Measurements from ENCODE around the gene RNF225. TPM values are rescaled to one million over a fixed set of nuclear protein-coding genes. Genes with fewer than 3 reads are reported as not detected.

RNF225 gene
- total and polyA plus RNA-seq, 9 of the 15 experiments (the other 6 are each of a cell fraction or from before 2014, with no cell fraction given): 0.33 TPM; not detected in 8

DNA sequence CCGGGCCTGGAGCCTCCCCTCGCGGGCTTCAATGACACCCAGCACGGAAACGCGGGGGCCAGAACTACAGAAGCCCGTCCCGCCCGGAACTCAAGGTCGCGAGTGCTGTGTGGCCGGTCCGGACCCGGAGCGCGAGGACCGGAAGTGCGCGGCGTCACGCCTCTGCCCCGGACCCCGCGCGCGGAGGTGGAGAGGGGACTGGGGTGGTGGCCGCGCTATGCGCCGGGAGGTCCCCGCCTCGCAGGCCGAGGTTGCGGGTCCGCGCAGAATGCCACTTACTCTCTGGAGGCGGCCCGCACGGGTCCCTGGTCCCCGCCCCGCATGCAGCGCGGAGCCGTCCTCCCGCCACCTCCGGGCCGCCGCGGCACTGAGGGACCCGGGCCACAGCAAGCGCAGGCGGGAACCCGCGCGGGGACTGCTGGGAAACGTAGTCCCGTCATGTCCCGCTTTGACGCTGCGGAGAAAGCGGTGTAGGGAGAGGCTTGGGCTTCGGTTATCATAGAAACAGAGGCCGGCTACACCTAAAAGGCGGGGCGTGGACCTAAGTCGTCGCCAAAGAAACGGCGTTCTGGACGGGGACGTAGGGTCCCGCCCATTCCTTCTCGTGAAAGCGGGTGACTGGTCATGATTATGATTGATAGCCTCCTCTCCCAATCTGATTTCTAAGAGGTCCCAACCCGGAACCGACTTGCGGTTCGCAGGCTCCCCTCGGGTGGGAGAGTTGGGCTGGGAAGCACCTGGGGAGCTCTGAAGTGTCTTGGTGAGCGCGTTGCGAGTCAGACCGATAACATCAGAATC, 14.6 kb upstream of the RNF225 start, which contains the start of gene ZNF837 (continued):
- TF ChIP-seq, protein P1, sequence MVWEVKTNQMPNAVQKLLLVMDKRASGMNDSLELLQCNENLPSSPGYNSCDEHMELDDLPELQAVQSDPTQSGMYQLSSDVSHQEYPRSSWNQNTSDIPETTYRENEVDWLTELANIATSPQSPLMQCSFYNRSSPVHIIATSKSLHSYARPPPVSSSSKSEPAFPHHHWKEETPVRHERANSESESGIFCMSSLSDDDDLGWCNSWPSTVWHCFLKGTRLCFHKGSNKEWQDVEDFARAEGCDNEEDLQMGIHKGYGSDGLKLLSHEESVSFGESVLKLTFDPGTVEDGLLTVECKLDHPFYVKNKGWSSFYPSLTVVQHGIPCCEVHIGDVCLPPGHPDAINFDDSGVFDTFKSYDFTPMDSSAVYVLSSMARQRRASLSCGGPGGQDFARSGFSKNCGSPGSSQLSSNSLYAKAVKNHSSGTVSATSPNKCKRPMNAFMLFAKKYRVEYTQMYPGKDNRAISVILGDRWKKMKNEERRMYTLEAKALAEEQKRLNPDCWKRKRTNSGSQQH (CRISPR knock-in tag; IDR thresholded peaks at IDR 0.05): no peak
- TF ChIP-seq SRSF9 (IDR thresholded peaks at IDR 0.05; ENCODE audit: borderline replicate concordance, low read depth, low read length) (no peak), NFE2L1 (tag; IDR thresholded peaks at IDR 0.05; ENCODE audit: borderline replicate concordance, low read depth) (no peak), SNIP1 (IDR thresholded peaks at IDR 0.05; ENCODE audit: low read depth) (no peak), CSDE1 (IDR thresholded peaks at IDR 0.05) (peak in 1 of 2 experiments; percentile 98; a peak in 2 of 4 replicates), CBX1 (IDR thresholded peaks at IDR 0.05; ENCODE audit: low read depth) (peak; percentile 93), BACH1 (tag; IDR thresholded peaks at IDR 0.05) (no peak), CC2D1A (IDR thresholded peaks at IDR 0.05) (no peak), HMG20B (CRISPR knock-in tag; IDR thresholded peaks at IDR 0.05) (no peak), SRF (CRISPR knock-in tag; IDR thresholded peaks at IDR 0.05) (peak; percentile 6 to 69; a peak in 1 of 4 replicates)
- TF ChIP-seq, protein P2, sequence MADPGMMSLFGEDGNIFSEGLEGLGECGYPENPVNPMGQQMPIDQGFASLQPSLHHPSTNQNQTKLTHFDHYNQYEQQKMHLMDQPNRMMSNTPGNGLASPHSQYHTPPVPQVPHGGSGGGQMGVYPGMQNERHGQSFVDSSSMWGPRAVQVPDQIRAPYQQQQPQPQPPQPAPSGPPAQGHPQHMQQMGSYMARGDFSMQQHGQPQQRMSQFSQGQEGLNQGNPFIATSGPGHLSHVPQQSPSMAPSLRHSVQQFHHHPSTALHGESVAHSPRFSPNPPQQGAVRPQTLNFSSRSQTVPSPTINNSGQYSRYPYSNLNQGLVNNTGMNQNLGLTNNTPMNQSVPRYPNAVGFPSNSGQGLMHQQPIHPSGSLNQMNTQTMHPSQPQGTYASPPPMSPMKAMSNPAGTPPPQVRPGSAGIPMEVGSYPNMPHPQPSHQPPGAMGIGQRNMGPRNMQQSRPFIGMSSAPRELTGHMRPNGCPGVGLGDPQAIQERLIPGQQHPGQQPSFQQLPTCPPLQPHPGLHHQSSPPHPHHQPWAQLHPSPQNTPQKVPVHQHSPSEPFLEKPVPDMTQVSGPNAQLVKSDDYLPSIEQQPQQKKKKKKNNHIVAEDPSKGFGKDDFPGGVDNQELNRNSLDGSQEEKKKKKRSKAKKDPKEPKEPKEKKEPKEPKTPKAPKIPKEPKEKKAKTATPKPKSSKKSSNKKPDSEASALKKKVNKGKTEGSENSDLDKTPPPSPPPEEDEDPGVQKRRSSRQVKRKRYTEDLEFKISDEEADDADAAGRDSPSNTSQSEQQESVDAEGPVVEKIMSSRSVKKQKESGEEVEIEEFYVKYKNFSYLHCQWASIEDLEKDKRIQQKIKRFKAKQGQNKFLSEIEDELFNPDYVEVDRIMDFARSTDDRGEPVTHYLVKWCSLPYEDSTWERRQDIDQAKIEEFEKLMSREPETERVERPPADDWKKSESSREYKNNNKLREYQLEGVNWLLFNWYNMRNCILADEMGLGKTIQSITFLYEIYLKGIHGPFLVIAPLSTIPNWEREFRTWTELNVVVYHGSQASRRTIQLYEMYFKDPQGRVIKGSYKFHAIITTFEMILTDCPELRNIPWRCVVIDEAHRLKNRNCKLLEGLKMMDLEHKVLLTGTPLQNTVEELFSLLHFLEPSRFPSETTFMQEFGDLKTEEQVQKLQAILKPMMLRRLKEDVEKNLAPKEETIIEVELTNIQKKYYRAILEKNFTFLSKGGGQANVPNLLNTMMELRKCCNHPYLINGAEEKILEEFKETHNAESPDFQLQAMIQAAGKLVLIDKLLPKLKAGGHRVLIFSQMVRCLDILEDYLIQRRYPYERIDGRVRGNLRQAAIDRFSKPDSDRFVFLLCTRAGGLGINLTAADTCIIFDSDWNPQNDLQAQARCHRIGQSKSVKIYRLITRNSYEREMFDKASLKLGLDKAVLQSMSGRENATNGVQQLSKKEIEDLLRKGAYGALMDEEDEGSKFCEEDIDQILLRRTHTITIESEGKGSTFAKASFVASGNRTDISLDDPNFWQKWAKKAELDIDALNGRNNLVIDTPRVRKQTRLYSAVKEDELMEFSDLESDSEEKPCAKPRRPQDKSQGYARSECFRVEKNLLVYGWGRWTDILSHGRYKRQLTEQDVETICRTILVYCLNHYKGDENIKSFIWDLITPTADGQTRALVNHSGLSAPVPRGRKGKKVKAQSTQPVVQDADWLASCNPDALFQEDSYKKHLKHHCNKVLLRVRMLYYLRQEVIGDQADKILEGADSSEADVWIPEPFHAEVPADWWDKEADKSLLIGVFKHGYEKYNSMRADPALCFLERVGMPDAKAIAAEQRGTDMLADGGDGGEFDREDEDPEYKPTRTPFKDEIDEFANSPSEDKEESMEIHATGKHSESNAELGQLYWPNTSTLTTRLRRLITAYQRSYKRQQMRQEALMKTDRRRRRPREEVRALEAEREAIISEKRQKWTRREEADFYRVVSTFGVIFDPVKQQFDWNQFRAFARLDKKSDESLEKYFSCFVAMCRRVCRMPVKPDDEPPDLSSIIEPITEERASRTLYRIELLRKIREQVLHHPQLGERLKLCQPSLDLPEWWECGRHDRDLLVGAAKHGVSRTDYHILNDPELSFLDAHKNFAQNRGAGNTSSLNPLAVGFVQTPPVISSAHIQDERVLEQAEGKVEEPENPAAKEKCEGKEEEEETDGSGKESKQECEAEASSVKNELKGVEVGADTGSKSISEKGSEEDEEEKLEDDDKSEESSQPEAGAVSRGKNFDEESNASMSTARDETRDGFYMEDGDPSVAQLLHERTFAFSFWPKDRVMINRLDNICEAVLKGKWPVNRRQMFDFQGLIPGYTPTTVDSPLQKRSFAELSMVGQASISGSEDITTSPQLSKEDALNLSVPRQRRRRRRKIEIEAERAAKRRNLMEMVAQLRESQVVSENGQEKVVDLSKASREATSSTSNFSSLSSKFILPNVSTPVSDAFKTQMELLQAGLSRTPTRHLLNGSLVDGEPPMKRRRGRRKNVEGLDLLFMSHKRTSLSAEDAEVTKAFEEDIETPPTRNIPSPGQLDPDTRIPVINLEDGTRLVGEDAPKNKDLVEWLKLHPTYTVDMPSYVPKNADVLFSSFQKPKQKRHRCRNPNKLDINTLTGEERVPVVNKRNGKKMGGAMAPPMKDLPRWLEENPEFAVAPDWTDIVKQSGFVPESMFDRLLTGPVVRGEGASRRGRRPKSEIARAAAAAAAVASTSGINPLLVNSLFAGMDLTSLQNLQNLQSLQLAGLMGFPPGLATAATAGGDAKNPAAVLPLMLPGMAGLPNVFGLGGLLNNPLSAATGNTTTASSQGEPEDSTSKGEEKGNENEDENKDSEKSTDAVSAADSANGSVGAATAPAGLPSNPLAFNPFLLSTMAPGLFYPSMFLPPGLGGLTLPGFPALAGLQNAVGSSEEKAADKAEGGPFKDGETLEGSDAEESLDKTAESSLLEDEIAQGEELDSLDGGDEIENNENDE (IDR thresholded peaks at IDR 0.05; ENCODE audit: low read depth, low read length): peak; percentile 54
- TF ChIP-seq, protein P3, sequence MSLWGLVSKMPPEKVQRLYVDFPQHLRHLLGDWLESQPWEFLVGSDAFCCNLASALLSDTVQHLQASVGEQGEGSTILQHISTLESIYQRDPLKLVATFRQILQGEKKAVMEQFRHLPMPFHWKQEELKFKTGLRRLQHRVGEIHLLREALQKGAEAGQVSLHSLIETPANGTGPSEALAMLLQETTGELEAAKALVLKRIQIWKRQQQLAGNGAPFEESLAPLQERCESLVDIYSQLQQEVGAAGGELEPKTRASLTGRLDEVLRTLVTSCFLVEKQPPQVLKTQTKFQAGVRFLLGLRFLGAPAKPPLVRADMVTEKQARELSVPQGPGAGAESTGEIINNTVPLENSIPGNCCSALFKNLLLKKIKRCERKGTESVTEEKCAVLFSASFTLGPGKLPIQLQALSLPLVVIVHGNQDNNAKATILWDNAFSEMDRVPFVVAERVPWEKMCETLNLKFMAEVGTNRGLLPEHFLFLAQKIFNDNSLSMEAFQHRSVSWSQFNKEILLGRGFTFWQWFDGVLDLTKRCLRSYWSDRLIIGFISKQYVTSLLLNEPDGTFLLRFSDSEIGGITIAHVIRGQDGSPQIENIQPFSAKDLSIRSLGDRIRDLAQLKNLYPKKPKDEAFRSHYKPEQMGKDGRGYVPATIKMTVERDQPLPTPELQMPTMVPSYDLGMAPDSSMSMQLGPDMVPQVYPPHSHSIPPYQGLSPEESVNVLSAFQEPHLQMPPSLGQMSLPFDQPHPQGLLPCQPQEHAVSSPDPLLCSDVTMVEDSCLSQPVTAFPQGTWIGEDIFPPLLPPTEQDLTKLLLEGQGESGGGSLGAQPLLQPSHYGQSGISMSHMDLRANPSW (CRISPR knock-in tag; IDR thresholded peaks at IDR 0.05): peak; percentile 85; the same call in 1 of the 2 replicates
